Measurements from ENCODE around the gene DGKD.

The DGKD gene

GRCh38 chr2:233438573-233439147 lies 84.4 kb downstream of the DGKD start:
- DNase-seq (ENCODE audit: insufficient read length) = no peak
- no peak for TF ChIP-seq TAF1 (IDR thresholded peaks at IDR 0.05; ENCODE audit: borderline replicate concordance, low read depth, low read length)
- no peak for TF ChIP-seq POLR2A (IDR thresholded peaks at IDR 0.05; ENCODE audit: low read depth, low read length)
- no peak for TF ChIP-seq POLR2AphosphoS5 (IDR thresholded peaks at IDR 0.05; ENCODE audit: low read depth, low read length)
- FAIRE-seq = no peak

DNA sequence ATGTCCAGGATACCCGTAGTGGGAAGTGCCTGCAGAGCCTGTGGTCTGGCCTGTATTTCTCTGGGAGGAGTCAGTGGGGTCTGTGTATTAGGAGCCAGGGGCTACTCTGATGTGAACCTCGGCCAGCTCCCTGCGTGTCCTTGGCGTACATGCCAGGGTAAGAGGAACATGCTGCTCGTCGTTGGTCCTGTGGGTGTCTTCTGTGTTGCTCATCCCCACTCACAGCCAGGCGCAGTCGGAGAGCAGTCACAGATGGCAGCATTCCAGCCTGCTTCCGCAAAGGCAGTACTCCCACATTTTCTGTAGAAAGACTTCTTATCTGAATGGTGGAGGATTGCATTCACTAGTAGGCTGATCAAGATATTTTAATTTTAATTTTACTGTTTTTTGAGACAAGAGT lies 84.9 kb downstream of the DGKD start:
- no peak for DNase-seq (ENCODE audit: insufficient read length)
- no peak for FAIRE-seq
- TF ChIP-seq POLR2AphosphoS5 (IDR thresholded peaks at IDR 0.05; ENCODE audit: low read depth, low read length) (no peak), POLR2A (IDR thresholded peaks at IDR 0.05; ENCODE audit: low read depth, low read length) (no peak), TAF1 (IDR thresholded peaks at IDR 0.05; ENCODE audit: borderline replicate concordance, low read depth, low read length) (no peak)

DNA sequence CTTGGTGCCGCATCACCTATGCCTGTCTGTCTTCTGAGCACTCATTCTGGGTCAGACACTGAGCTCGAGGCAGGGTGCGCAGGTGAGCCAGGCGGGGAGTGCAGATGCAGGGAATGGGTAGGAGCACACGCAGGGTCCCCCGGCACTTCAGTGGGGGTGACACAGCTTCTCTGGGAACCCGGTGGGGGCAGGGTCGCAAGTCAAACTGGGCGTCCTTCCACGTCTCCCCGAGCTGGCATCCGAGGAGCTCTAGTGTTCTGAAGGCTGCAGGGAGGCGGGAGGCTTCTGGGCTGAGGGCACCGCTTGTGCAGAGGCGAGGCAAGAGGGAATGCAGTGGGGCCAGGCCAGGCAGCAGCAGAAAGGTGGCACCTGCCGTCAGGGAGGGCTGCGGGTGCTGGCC lies 86.0 kb downstream of the DGKD start:
- DNase-seq (ENCODE audit: insufficient read length) = no peak
- FAIRE-seq = no peak
- TF ChIP-seq TAF1 (IDR thresholded peaks at IDR 0.05; ENCODE audit: borderline replicate concordance, low read depth, low read length) (no peak), POLR2AphosphoS5 (IDR thresholded peaks at IDR 0.05; ENCODE audit: low read depth, low read length) (no peak), POLR2A (IDR thresholded peaks at IDR 0.05; ENCODE audit: low read depth, low read length) (no peak)

DNA sequence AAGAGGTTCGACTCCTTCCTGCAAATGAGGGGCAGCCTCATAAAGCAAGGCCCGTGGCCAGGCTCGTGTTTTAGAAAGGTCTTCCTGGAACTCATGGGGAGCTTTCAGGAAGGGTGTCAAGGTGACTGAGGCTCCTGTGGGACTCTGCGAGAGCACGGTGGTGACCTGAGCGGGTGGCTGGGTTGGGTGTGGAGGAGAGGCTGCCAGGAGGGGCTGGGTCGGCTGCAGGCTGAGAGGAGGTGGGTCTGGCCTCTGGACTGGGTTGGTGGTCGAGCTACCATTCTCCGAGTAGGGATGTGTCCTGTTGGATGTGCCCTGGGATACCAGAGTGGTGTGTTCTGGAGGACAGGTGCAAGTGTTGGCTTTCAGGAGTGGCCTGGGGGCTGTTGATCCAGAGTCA lies 86.4 kb downstream of the DGKD start:
- no peak for DNase-seq (ENCODE audit: insufficient read length)
- no peak for FAIRE-seq
- TF ChIP-seq POLR2A (IDR thresholded peaks at IDR 0.05; ENCODE audit: low read depth, low read length) (no peak), POLR2AphosphoS5 (IDR thresholded peaks at IDR 0.05; ENCODE audit: low read depth, low read length) (no peak), TAF1 (IDR thresholded peaks at IDR 0.05; ENCODE audit: borderline replicate concordance, low read depth, low read length) (no peak)

- no peak for TF ChIP-seq POLR2A (IDR thresholded peaks at IDR 0.05; ENCODE audit: low read depth, low read length)
- TF ChIP-seq POLR2AphosphoS5 (IDR thresholded peaks at IDR 0.05; ENCODE audit: low read depth, low read length) = no peak
- TF ChIP-seq TAF1 (IDR thresholded peaks at IDR 0.05; ENCODE audit: borderline replicate concordance, low read depth, low read length) = no peak
- FAIRE-seq (no peak), DNase-seq (ENCODE audit: insufficient read length) (no peak)
Observed at GRCh38 chr2:233441161-233442027, 87.1 kb downstream of the DGKD start.

- FAIRE-seq (no peak), DNase-seq (ENCODE audit: insufficient read length) (no peak)
- TF ChIP-seq TAF1 (IDR thresholded peaks at IDR 0.05; ENCODE audit: borderline replicate concordance, low read depth, low read length) (no peak), POLR2AphosphoS5 (IDR thresholded peaks at IDR 0.05; ENCODE audit: low read depth, low read length) (no peak), POLR2A (IDR thresholded peaks at IDR 0.05; ENCODE audit: low read depth, low read length) (no peak)
Observed at GRCh38 chr2:233442028-233442310, 87.7 kb downstream of the DGKD start.

DNA sequence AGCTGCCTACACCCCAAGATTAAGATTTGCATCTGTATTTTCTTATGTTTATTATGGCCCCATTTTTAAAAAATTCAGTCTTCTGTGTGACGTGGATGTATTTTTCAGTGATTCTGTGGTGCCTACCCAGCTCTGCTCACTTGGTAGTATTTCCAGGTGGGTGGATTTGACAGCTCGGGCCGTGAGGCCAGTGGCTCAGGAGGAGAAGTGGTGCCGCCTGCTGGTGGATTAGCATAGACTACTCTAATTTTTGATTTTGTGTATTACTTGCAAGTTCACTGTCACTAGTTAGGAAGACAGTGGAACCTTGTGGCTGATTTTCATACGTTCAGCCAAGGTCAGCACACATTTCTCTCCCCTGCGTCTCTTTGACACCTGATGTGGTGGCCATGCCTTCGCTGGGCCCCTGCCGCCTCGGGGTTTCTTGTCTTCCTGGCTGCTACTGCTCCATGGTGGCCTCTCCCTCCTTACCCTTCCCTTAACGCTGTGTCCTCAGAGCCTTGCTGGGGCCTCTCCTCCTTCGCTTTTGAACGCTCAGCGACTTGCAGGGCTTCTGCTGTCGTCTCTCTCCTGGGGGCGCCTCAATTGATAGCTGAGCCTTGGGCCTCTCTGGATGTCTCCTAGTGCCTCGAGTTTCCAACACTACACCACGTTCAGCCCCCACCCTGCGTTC lies 89.4 kb downstream of the DGKD start:
- FAIRE-seq (peak; percentile 95), DNase-seq (ENCODE audit: insufficient read length) (peak; percentile 90)
- TF ChIP-seq POLR2A (IDR thresholded peaks at IDR 0.05; ENCODE audit: low read depth, low read length) (no peak), POLR2AphosphoS5 (IDR thresholded peaks at IDR 0.05; ENCODE audit: low read depth, low read length) (no peak), TAF1 (IDR thresholded peaks at IDR 0.05; ENCODE audit: borderline replicate concordance, low read depth, low read length) (no peak)

- FAIRE-seq = no peak
- no peak for TF ChIP-seq POLR2A (IDR thresholded peaks at IDR 0.05; ENCODE audit: low read depth, low read length)
- TF ChIP-seq TAF1 (IDR thresholded peaks at IDR 0.05; ENCODE audit: borderline replicate concordance, low read depth, low read length) = no peak
- TF ChIP-seq POLR2AphosphoS5 (IDR thresholded peaks at IDR 0.05; ENCODE audit: low read depth, low read length) = no peak
- no peak for DNase-seq (ENCODE audit: insufficient read length)
Observed at GRCh38 chr2:233444501-233444900, 90.2 kb downstream of the DGKD start.

DNA sequence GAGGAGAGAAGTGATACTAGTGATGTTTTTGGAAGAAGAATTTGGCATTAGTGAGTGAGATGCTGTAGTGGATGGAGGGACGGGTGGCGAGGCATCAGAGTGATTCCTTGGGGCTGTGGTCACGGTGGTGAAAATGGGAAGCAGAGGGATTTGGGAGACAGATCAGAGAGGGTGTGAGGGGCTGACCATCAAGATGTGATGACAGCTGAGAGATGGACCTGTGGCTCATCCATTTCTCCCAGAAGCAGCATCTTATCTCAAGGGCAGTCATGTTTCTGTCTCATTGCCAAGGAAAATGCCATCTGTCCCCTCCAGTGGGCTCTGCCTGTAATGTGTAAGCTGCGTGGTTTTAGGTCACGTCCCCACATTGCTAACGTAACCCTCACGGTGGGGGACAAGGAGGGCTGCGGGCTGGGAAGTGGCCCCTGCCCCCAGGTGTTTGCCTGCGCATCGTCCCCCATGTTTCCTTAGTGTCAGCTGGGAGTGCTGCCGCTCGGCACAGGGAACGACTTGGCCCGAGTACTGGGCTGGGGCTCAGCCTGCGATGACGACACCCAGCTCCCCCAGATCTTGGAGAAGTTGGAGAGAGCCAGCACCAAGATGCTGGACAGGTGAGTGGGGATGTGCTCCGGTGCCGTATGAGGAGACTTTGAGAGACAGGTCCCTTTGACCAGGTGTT lies 91.0 kb downstream of the DGKD start:
- TF ChIP-seq POLR2A (IDR thresholded peaks at IDR 0.05; ENCODE audit: low read depth, low read length) (no peak), TAF1 (IDR thresholded peaks at IDR 0.05; ENCODE audit: borderline replicate concordance, low read depth, low read length) (no peak), POLR2AphosphoS5 (IDR thresholded peaks at IDR 0.05; ENCODE audit: low read depth, low read length) (no peak)
- DNase-seq (ENCODE audit: insufficient read length) (no peak), FAIRE-seq (no peak)

- FAIRE-seq (no peak), DNase-seq (ENCODE audit: insufficient read length) (no peak)
- TF ChIP-seq POLR2A (IDR thresholded peaks at IDR 0.05; ENCODE audit: low read depth, low read length) (no peak), POLR2AphosphoS5 (IDR thresholded peaks at IDR 0.05; ENCODE audit: low read depth, low read length) (no peak), TAF1 (IDR thresholded peaks at IDR 0.05; ENCODE audit: borderline replicate concordance, low read depth, low read length) (no peak)
Observed at GRCh38 chr2:233446121-233446520, 91.8 kb downstream of the DGKD start.

GRCh38 chr2:233446606-233447305 lies 92.5 kb downstream of the DGKD start:
- DNase-seq (ENCODE audit: insufficient read length) (no peak), FAIRE-seq (no peak)
- TF ChIP-seq POLR2A (IDR thresholded peaks at IDR 0.05; ENCODE audit: low read depth, low read length) = no peak
- no peak for TF ChIP-seq TAF1 (IDR thresholded peaks at IDR 0.05; ENCODE audit: borderline replicate concordance, low read depth, low read length)

Data from GM12892 (cell line).